KMS-11 (cell line): ENCODE data around the gene CRYGD.

Experiments
- H2AFZ ChIP-seq: fragments of 200-600 bp; sonication (generic); 2 replicates; pipeline ENCODE4 v1.6.1; 2016; ENCODE audit warnings: antibody characterized with exemption, mixed run types, low read depth
- H3K27ac ChIP-seq: fragments of 200-600 bp; sonication (generic); 2 replicates; pipeline ENCODE4 v1.6.1; 2016; ENCODE audit warnings: mild to moderate bottlenecking, mixed run types
- H3K27me3 ChIP-seq: fragments of 200-600 bp; sonication (generic); 2 replicates; pipeline ENCODE4 v1.6.1; 2017; ENCODE audit warnings: mild to moderate bottlenecking, low read depth, mixed run types, moderate library complexity; ENCODE audit not compliant: insufficient read depth
- H3K36me3 ChIP-seq: fragments of 200-600 bp; sonication (generic); 2 replicates; pipeline ENCODE4 v1.6.1; 2017; ENCODE audit warnings: mild to moderate bottlenecking, mixed run types; ENCODE audit not compliant: insufficient read depth
- H3K4me1 ChIP-seq: fragments of 200-600 bp; sonication (generic); 2 replicates; pipeline ENCODE4 v1.6.1; 2016; ENCODE audit warnings: mild to moderate bottlenecking, low read depth, mixed run types; ENCODE audit not compliant: poor library complexity, severe bottlenecking
- H3K4me2 ChIP-seq: fragments of 200-600 bp; sonication (generic); 2 replicates; pipeline ENCODE4 v1.7.0; 2016; ENCODE audit warnings: mild to moderate bottlenecking, mixed run types
- H3K4me3 ChIP-seq: fragments of 200-600 bp; sonication (generic); IDR thresholded peaks from 2 replicates; pipeline ENCODE4 v1.6.1; 2017; ENCODE audit warnings: low read depth, low read length, mixed read lengths; ENCODE audit not compliant: insufficient read depth
- H3K79me2 ChIP-seq: fragments of 200-600 bp; sonication (generic); 2 replicates; pipeline ENCODE4 v1.6.1; 2016; ENCODE audit warnings: low read depth, mixed run types; ENCODE audit not compliant: insufficient read depth
- H3K9ac ChIP-seq: fragments of 200-600 bp; sonication (generic); 2 replicates; pipeline ENCODE4 v1.6.1; 2016; ENCODE audit warnings: mild to moderate bottlenecking, mixed run types
- H4K20me1 ChIP-seq: fragments of 200-600 bp; sonication (generic); 2 replicates; pipeline ENCODE4 v1.6.1; 2016; ENCODE audit warnings: mild to moderate bottlenecking, mixed run types; ENCODE audit not compliant: insufficient read depth
- TF ChIP-seq, protein P1 (sequence below): fragments of 200-600 bp; sonication (generic); conservative IDR thresholded peaks from 2 replicates; pipeline ENCODE4 v1.6.1; 2017; ENCODE audit warnings: low read depth, mild to moderate bottlenecking, antibody characterized with exemption, low read length, moderate library complexity, mixed read lengths

Gene CRYGD

DNA sequence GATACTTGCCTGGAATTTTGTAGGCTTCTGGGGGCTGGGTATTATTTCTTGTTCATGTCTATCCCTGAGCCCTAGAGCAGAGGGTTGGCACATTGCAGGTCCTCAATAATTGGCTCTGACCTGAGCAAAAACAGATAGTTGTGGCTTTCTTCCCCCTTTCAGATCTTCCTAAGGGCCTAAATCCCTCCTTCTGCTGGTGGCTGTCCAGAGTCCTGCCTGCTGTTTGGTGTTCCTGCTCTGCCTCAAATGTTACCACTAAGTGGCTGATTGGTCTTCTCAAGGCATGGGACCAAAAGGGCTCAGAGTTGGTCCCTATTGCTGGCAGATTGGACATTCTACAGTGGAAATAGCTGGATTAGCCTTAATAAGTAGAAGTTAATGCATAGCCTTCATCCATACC is 22.7 kb upstream of the CRYGD start:
- Histone ChIP-seq H3K36me3 (no peaks in the 10 kb centered on the region), H3K4me2 (no peak overlapping the region), H3K4me3 (no peak overlapping the region), H3K79me2 (no peaks in the 10 kb centered on the region), H4K20me1 (no peaks in the 10 kb centered on the region), H3K27ac (no peak overlapping the region), H3K9ac (no peak overlapping the region), H3K4me1 (no peaks in the 10 kb centered on the region), H2AFZ (no peak overlapping the region), H3K27me3 (no peaks in the 10 kb centered on the region)
- TF ChIP-seq, protein P1, sequence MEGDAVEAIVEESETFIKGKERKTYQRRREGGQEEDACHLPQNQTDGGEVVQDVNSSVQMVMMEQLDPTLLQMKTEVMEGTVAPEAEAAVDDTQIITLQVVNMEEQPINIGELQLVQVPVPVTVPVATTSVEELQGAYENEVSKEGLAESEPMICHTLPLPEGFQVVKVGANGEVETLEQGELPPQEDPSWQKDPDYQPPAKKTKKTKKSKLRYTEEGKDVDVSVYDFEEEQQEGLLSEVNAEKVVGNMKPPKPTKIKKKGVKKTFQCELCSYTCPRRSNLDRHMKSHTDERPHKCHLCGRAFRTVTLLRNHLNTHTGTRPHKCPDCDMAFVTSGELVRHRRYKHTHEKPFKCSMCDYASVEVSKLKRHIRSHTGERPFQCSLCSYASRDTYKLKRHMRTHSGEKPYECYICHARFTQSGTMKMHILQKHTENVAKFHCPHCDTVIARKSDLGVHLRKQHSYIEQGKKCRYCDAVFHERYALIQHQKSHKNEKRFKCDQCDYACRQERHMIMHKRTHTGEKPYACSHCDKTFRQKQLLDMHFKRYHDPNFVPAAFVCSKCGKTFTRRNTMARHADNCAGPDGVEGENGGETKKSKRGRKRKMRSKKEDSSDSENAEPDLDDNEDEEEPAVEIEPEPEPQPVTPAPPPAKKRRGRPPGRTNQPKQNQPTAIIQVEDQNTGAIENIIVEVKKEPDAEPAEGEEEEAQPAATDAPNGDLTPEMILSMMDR = no peak

DNA sequence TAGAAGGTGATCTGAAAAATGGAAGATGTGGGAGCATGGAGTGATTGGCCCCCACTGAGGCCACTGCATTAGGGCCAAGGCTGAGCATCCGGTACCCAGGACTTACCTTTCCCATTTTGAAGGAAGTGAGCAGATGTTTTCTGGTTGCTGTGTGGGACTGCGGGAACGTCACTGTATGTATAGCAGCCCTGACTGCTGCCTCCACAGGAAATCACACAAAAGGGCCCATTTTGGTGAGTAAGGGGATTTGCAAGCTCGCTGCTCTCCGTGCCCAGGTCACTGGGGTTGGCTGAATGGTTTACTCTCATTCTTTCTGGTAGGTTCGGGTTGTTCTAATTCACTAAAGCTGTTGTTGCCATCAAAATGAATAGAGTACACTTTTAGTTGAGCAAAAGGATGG is 21.7 kb upstream of the CRYGD start, which contains the start of gene CRYGB:
CRYGB (minus strand) TSS at position 153 of the 400 bp plus-strand sequence; CDS start at position 115, 38 bp downstream.
- Histone ChIP-seq H3K79me2 (no peaks in the 10 kb centered on the region), H3K4me3 (no peak within 1 kb of the TSS), H4K20me1 (no peaks in the 10 kb centered on the region), H3K27me3 (no peaks in the 10 kb centered on the region), H3K4me2 (no peak within 1 kb of the TSS), H3K27ac (no peak within 1 kb of the TSS), H3K9ac (no peak within 1 kb of the TSS), H2AFZ (no peak within 1 kb of the TSS), H3K4me1 (no peaks in the 10 kb centered on the region), H3K36me3 (no peaks in the 10 kb centered on the region)
- TF ChIP-seq, protein P1 = no peak

DNA sequence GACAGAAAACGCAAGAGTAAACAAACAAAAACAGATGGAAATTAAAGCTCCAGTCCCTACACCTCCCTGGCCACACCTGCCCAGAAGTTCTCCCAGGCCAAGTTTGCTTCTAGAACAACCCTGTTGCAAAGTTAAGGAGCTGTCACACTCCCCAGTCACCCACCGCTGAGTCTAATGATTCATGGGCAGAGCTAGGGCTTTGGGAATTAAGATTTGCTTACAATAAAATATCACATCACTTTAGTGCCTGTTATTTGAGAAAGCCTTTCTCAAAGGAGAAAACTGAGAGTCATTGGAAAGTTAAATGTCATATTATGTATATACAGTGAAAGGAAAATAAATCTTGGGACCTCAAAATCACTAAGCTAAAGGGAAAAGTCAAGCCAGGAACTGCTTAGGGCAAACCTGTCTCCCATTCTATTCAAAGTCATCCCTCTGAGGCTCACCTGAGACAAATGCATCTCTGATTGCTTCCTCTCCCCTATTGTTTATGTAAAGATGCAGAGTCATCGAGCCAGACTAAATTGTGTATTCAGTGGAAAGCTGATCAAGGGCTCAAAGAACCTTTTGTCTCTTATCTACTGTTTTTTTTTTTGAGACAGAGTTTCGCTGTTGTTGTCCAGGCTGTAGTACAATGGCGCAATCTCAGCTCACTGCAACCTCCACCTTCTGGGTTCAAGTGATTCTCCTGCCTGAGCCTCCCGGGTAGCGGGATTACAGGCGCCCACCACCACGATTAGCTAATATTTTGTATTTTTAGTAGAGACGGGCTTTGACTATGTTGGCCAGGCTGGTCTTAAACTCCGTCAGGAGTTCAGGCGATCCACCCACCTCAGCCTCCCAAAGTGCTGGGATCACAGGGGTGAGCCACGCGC is 18.8 kb upstream of the CRYGD start:
- TF ChIP-seq, protein P1 = no peak
- H4K20me1 ChIP-seq = no peaks in the 10 kb centered on the region
- H3K4me2 ChIP-seq = no peak overlapping the region
- no peak overlapping the region for H2AFZ ChIP-seq
- no peak overlapping the region for H3K9ac ChIP-seq
- no peaks in the 10 kb centered on the region for H3K36me3 ChIP-seq
- no peaks in the 10 kb centered on the region for H3K27me3 ChIP-seq
- no peaks in the 10 kb centered on the region for H3K79me2 ChIP-seq
- H3K4me3 ChIP-seq = no peak overlapping the region
- H3K4me1 ChIP-seq = no peaks in the 10 kb centered on the region
- no peak overlapping the region for H3K27ac ChIP-seq

DNA sequence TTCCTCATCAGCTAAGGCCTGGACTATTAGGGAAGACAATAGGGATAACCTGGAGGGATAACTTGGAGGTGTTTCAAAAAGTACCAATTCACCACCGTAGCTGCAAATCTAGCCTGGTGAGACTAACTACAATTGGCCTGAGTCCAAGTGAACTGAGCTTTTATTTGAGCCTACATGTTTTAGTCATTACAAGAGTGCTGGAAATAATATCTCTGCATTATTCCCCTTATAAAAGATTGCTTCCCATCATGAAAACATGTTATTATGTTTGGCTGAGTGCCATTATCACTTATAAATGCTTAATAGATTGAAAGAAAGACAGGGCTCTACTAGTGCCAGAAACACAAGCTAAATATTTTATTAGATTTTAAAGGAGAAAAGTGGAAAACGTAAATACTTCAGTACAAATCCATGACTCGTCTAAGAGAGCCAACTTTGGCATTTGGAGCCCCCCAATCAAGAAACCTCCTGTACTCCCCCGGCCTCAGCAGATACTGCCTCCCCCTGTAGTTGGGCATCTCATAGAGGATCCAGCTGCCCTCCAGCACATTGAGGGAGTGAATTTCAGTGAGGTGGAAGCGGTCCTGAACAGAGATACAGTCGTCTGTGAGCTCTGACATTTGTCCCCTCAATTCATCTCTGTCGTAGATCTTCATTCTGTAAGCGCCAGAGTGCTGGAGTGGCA is 18.1 kb upstream of the CRYGD start:
- Histone ChIP-seq H2AFZ (no peak overlapping the region), H3K27me3 (no peaks in the 10 kb centered on the region), H3K4me3 (no peak overlapping the region), H4K20me1 (no peaks in the 10 kb centered on the region), H3K36me3 (no peaks in the 10 kb centered on the region), H3K9ac (no peak overlapping the region), H3K27ac (no peak overlapping the region), H3K4me1 (no peaks in the 10 kb centered on the region), H3K4me2 (no peak overlapping the region), H3K79me2 (no peaks in the 10 kb centered on the region)
- TF ChIP-seq, protein P1 = no peak
